OCI-LY7 (cell line): ENCODE measurements around the gene ADPRHL1.

Experiments used
- CTCF ChIP-seq: fragments of 200-600 bp; sonication (generic); conservative IDR thresholded peaks from 2 replicates; pipeline ENCODE4 v1.5.1; 2014; ENCODE audit warnings: mild to moderate bottlenecking, antibody characterized with exemption, low read length, moderate library complexity, mixed read lengths
- EZH2phosphoT487 ChIP-seq: fragments of 200-600 bp; sonication (generic); IDR thresholded peaks from 2 replicates; pipeline ENCODE4 v1.6.1; 2018; ENCODE audit warnings: low read depth, borderline replicate concordance, mild to moderate bottlenecking, mixed run types, antibody characterized with exemption, low read length, moderate library complexity, mixed read lengths

GRCh38 chr13:113402471-113403254, 50.6 kb downstream of the ADPRHL1 start:
- TF ChIP-seq CTCF, result no peak
- TF ChIP-seq EZH2phosphoT487, result no peak
